IPS-18c (cell line): ENCODE measurements around the gene ARMH4.
"Not testable (repeated sequence)": the region's sequence is repeated elsewhere in the genome, so short reads cannot be mapped to it uniquely, and the experiment has no call there.

Experiments
- H3K4me3 ChIP-seq: 2 replicates; pipeline ENCODE4 v1.7.0; 2013; ENCODE audit warnings: low read depth, mild to moderate bottlenecking, low read length, moderate library complexity; ENCODE audit not compliant: insufficient read depth
- H3K9me3 ChIP-seq: one replicate; pipeline ENCODE4 v1.6.1; 2013; ENCODE audit warnings: mild to moderate bottlenecking, low read length, moderate library complexity; ENCODE audit not compliant: control insufficient read depth, insufficient read depth

ARMH4 gene

DNA sequence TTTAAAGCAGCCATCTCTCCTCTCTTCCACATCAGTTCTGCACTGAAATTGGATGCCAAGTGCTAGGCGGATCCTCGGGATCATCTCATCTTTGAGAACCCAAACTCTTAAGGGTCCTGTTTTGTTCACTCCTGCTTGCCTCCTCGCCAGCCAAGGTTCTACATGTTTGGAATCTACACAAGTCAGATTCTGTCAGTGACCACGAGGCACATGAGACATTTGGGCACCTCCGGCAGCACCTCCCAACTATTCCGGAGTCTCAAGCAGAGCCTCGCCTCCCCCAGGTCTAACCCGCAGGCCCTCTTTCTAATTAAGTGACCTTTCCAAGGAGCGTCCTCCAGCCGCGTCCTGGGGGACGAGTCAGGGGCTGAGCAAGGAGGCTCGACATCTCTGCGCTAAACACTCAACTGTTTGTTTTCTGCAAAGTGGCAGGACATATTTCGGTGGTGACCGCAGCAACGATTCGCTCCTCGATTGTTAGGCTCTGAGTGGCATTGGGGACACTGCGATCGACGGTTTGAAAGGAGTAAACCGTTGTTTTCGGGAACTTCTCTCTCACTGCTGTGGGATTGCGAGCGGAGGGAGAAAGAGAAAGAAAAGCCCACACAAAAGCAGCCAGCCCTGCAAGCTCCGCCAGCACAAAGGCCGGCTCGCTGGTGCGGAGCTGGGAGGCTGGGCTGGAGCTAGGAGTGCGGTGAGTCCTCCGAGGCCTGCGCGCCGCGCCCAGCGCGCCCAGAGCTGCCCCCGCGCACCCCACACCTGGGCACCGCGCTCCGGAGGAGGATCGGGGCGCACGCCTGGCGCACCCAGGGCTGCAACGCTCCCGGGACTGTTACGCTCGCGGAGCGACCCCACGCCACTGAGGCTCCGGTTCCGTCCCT is 640 bp downstream of the ARMH4 start:
- H3K4me3 ChIP-seq = peak overlapping the region; percentile 84

DNA sequence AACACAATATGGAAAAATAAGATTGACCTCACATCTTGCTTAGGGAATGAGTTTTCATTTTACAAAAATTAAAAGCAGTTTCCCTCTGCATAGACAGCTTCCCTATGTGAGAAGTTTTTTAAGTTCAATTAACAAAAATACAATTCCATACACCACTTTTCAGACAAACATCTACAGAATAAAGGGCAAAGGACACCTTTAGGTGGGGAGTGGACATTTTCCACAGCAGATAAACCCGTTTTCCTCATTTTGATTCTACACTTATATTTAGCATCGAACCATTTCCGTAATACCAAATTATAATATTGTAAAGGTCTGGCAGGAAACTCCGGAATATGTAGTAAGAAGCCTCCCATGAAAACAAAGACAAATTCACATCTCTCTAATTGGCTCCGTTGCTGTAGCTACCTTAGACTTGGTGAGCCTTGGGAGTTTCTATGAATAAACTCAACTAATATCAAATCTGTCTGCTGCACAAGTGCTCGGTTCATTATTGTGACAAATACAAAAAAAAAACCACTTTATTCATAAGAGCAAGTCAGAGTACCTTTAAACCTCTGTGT is 1.7 kb downstream of the ARMH4 start:
- Histone ChIP-seq H3K4me3 (peak overlapping the region; percentile 84; the same call in 1 of the 2 replicates), H3K9me3 (no peaks in the 10 kb centered on the region)

More for the DNA sequence above, 640 bp downstream of the ARMH4 start:
- H3K9me3 ChIP-seq = no peaks in the 10 kb centered on the region

DNA sequence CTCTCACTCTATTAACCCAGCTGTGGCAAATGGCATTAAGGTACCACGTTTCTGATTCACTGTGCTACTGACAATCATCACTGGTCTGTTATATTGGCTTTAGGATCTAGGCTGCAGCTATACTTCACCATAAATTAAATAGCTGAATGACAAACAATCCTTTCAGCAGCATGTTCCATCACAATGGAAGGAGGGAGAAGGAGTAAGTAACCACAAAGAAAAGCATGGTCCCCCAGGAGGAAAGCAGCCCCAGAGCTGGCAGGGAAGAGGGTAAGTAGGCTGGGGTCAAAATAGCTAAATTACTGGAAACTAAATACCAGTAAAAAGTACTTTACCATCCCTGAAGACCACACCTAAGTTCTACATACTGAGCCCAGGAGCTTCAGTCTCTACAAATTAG is 2.8 kb downstream of the ARMH4 start:
- H3K4me3 ChIP-seq = no peak overlapping the region
- H3K9me3 ChIP-seq = no peaks in the 10 kb centered on the region

DNA sequence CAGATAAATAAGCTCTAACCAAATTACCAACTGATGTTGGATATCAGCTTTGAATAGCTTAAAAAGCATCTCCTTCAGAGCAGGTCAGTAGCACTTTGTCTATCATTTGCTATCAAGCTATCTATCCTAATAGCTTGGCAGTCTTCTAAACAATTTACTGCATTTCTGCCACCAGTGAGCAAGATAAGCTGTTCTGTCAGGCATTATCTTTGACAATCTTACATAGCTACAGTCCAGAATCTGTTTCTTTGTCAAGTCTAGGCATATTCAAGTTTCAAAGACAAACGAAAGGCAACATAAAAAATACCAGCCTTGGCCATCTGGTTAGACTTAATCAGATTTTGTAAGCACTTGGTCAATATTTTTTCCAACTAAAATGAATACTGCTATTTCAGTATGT is 5.6 kb downstream of the ARMH4 start:
- Histone ChIP-seq H3K9me3 (no peaks in the 10 kb centered on the region), H3K4me3 (no peak overlapping the region)

DNA sequence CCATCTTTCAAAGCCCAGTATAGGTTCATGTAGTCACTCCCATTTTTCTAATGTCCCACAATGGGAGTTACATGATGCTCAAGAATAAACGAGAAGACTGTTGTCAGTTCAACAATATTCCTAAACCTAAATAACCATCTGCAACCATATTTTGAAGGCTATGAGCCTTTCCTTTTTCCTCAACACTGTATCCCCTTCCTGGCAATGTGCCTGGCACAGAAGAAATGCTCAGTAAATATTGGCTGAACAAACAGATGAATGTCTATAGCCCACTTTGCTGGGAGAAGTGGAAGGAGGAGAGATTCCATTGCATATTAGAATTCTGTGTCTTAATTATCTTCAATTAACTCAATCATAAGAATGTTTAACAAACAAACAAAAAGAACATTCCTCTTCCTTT is 6.1 kb downstream of the ARMH4 start:
- no peak overlapping the region for H3K4me3 ChIP-seq
- H3K9me3 ChIP-seq = no peaks in the 10 kb centered on the region

DNA sequence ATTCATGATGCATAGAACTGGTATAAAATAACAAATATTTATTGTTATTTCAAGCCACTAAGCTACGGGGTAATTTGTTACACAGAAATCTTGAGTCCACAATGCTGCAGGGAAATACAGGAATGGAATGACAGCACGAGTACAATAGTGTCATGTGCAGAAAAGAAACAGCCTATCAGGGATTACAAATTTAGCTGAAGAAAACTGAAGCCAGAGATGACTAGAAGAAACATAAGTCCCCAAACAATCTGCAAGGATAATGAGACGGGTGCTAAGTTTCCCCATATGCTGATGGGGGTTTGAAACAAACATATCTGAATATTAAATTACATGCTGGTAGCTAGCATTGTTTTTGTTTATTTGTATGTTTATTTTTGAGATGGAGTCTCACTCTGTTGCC is 8.9 kb downstream of the ARMH4 start:
- Histone ChIP-seq H3K4me3 (no peak overlapping the region), H3K9me3 (no peaks in the 10 kb centered on the region)

DNA sequence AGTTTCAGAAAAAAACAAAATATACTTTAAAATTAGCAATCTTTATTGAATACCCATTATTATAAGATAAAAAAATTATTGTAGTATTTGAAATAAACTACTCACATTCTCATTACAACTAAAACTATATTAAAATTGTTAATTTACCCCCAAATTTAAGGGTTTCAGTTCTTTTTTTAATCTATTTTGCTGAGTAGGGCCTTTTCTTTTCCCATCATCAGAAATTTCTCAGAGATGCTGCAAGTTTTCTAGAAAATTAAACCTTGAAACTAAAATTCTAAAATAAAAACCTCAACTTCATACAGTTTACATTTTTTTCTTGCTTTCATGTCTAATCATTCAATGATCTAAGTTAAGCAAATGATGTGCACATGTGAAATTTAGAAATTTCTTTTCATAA is 10.1 kb downstream of the ARMH4 start:
- Histone ChIP-seq H3K9me3 (no peaks in the 10 kb centered on the region), H3K4me3 (no peak overlapping the region)

DNA sequence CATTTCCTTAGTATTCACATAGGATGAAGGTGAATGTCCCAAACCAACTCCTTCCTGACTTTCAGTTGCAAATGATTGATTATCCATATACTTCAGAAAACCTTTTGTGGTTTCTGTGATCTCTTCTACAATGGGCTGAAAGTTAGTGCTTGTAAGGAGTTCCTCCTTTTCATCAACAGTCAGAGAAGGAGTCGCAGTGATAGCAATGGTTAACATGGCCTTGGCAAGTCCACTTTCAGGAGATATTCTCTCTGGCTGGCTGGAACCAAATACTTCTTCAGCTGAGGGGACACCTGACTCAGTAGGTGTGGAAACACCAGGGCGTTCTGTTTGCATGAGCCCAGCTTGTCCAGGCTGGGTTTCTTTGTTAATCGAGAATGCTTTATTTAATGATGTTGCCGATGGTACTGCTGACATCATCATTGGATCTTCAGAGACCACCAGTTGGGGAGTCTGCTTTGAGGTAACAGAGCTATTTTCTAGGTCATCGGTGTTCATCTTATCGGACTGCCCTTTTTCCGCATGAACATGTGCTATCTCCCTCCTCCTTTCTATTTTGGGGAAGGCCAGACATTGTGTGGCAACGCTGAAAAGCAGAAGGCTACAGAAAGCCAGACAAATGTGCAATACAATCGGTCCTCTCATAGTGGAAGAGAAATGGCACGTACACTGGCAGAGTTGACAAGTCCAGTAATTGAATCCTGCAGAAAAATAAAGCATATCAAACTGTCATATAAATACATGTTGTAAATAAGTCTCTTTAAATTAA is 13.1 kb downstream of the ARMH4 start:
- Histone ChIP-seq H3K9me3 (no peaks in the 10 kb centered on the region), H3K4me3 (no peak overlapping the region)

DNA sequence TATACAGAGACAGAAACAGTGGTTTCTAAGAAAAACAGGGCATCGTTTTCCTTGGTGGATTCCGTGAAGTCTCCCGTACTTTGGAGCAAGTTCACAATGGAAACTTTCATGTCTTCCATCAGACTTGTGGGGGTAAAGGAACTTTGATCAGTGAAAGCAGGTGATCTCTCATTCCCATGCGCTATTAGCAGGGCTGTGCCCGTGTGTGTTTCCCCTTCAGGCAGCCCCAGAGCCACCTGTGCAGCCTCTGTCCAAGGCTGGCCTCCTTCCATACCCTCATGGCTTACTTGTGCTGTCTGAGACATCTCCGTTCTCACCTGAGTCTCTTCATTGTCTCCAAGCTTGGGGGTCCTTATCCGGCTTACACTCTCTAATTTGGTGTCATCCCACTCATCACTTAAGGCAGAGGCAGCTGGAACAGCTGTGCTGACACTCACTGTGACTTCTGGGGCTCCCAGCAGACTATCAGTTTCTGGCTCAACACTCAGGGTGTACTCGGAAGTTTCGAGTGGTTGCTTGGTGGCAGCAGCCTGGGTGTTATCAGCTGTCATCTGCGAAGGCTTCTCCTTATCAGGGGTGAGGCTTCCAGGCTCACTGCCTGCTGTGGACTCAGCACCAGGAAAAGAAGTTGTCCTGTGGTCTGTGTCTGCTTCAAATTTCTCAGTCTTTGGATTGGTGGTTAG is 13.8 kb downstream of the ARMH4 start:
- H3K4me3 ChIP-seq = no peak overlapping the region
- H3K9me3 ChIP-seq = no peaks in the 10 kb centered on the region

DNA sequence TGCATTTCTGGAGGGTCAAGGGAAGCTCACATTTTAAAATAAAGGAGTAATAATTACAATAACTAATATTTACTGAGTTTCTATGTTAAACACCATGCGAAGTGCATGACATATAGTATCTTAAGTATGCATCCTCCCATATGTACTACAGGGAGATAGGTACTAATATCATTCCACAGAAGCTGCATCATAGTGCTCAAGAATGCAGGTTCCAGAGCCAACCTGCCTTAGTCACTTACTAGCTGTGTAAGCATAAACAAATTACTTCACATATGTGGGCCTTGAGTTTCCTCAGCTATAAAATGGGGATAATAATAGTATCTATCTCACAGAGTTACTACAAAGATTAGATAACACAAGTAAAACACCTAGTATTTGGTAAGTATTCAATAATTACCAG is 18.3 kb downstream of the ARMH4 start:
- Histone ChIP-seq H3K9me3 (no peaks in the 10 kb centered on the region), H3K4me3 (no peak overlapping the region)

DNA sequence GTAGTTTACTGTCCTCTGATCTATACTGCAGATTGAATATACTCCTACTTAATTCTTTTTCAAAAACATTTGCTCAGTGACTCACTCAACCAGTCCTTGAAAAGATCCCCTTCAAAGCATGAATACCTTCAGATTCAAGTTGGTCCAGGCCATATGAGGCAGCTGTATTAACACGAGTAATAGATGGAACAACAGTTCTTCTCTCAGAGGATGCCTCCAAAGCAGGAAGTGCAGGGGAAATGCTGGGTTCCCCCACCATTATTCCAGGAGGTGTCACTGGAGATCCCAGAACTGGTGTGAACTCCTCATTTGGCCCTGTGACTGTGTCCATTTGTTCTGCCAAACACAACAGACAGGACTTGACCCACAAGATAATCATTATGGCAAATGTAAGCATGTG is 20.6 kb downstream of the ARMH4 start:
- H3K4me3 ChIP-seq = no peak overlapping the region
- no peaks in the 10 kb centered on the region for H3K9me3 ChIP-seq

DNA sequence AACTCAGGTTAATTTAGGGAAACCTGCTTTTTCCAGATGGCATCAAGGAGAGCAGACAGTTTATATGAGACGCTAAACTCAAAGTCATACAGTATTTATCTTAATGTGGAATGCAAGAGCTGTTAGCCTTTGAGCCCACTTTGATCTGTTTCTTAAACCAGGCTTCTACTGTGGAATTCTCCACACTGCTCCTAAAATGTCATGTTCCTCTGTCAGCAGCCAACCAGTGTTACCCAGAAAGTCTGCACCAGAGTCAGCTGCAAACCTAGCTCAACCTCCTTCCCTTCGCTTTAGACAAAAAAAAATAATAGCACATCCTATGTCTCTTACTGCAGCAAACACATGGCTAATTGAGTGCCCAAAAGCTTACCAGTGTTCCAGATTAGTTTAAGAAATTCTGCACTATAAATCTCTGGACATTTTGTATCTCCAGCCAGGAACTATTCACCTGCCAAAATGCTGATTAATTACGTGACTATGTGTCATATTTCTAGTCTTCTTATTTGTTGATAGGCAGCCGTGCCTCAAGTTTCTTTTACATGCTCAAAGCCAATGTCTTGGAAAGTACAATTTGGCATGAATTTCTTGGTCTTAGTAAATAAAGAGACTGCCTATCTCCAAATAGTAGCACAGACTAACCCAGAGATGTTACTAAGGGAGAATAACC is 21.8 kb downstream of the ARMH4 start:
- H3K9me3 ChIP-seq = no peaks in the 10 kb centered on the region

DNA sequence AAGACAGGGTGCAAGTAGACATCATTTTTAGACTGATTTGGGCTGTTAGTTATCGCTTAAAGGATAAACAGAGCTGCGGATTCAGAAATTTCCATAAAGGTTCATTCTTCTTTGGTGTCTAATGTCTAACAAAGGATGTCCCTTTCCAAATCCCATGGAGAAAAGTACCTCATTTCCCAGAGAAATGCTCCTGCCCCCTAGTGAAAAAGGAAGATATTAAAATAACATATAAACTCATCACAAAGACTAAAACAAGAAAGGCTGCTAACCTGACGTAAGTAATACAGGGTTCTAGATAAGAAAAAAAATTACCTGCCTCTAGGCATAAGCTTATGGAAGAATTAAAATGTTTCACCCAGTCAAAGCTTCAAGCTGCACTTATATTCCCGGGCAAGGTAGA is 22.8 kb downstream of the ARMH4 start:
- H3K9me3 ChIP-seq = no peaks in the 10 kb centered on the region

More for the DNA sequence above, 21.8 kb downstream of the ARMH4 start:
- no peak overlapping the region for H3K4me3 ChIP-seq

DNA sequence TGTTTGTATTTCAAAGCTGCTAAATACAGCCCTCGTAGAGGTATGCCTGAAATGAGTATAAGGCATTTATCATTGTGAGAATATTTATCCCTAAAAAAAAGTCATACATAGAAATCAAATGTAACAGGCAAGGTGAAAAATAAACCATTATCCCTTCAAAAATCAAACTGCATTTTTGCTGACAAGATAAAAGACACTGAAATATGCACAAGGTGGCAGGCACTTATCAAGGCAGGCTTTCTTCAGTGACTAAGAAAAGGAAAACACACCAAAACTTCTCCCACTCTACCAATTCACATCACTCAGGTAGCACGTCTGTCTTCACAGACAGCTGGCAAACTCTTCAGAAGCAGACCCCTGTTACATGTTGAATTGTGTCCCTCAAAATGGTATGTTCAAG is 23.6 kb downstream of the ARMH4 start:
- H3K9me3 ChIP-seq = no peaks in the 10 kb centered on the region
- no peak overlapping the region for H3K4me3 ChIP-seq

More for the DNA sequence above, 22.8 kb downstream of the ARMH4 start:
- H3K4me3 ChIP-seq = no peak overlapping the region

DNA sequence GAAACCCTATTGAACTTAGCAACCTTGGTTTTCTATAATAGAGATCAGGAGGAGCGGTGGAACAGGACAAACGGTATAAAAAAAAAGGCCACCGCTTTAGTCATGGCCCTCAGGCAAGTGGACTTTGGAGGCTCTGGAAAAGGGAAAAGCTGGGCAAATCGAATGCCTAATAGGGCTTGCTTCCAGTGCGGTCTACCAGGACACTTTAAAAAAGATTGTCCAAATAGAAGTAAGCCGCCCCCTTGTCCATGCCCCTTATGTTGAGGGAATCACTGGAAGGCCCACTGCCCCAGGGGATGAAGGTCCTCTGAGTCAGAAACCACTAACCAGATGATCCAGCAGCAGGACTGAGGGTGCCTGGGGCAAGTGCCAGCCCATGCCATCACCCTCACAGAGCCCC is 29.5 kb downstream of the ARMH4 start:
- not testable (repeated sequence) for H3K9me3 ChIP-seq, H3K4me3 ChIP-seq

DNA sequence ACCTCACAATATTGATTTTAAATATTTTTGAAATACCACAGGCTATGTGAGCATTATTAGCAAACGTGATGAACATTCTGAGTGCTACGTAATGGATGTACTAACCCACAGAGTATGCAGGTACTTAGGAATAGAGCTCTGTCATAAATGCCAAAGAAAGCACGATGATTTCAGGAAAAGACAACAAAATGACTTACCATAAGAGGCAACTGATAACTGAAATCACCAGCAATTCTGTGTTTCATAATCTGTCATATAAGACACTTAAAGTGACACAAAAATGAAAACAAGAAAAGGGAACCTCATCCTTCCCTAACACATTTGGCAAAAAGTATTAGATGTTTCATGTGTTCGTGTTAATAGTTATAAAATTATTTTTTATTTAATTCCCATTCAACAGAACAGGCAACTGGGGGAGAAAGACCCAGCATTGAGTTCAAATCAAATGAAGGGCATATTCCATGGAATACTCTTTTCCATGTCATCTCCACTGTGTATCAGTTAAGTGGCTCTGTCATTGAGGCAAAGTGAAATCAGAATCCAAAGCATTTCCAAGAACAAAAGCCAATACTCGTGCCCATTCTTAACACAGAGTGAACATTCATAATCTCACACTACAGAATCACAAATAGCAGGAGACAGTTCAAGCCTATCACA is 30.4 kb downstream of the ARMH4 start:
- Histone ChIP-seq H3K9me3 (no peaks in the 10 kb centered on the region), H3K4me3 (no peak overlapping the region)

DNA sequence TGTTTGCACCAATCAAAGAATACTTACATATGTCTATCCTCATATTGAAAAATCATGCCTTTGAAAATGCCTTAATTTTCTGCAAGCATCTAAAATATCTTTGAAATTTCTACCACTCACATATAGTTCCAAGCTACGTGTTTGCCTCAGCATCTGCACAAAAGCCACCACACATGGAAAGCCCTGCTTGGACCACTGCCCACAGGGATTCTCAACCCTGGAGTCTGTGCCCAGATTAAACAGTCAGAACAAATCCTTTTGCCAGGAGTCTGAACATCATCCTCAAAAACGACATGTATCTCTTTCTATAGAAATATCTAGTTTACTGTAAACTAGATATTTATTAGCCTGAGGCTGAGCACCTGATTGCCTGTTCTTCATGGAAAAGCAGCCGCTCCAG is 32.6 kb downstream of the ARMH4 start:
- H3K9me3 ChIP-seq = no peaks in the 10 kb centered on the region

More for the DNA sequence above, 32.6 kb downstream of the ARMH4 start:
- H3K4me3 ChIP-seq = no peak overlapping the region
